Measurements from ENCODE around the gene EFCAB5.

GRCh38 chr17:30124273-30124796 lies 182.9 kb downstream of the EFCAB5 start:
- TF ChIP-seq CTCF (conservative IDR thresholded peaks at IDR 0.05): no peak
- TF ChIP-seq EZH2 (IDR thresholded peaks at IDR 0.05; ENCODE audit: low read depth): no peak

Data from PC-9 (cell line).